ENCODE data around the gene PRLR. TPM values are rescaled to one million over a fixed set of nuclear protein-coding genes. Genes with fewer than 3 reads are reported as not detected.

Gene PRLR
- total and polyA plus RNA-seq, 2 of the 13 experiments (the other 11 are each of a cell fraction or from before 2014, with no cell fraction given) = 12.2 to 13.3 TPM

DNA sequence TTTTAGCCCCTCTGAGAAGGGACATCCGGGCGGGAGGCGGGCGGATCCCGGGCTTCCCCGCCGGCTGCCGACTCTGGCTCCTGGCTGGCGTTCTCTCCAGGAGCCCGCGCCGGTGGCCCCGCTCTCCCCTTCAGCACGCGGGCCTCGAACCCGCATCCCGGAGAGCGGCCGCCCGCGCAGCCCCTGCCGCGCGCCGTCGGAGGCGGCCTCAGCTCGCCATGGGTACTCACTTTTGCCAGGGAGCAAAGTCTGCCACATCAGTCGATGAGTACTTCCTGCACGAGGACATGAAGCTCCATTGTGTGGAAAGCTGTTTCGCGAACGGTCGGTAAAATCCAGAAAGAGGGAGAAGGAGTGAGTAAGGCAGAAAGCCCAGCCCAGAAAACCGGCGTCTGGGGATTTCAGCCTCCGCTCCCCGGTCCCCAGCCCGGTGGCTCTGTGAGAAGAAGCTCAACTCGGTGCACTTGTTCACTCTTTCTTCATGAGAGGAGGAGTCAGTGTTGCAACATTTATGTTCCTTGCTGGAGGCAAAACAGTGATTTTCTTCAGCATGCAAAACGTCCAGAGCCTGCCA lies at the start of gene PRLR (continued):
- TF ChIP-seq ZNF282 (IDR thresholded peaks at IDR 0.05; ENCODE audit: partially characterized antibody) (no peak), ZSCAN22 (CRISPR knock-in tag; IDR thresholded peaks at IDR 0.05) (no peak), MTA3 (CRISPR knock-in tag; IDR thresholded peaks at IDR 0.05) (no peak), KLF11 (CRISPR knock-in tag; IDR thresholded peaks at IDR 0.05) (no peak), ZKSCAN8 (CRISPR knock-in tag; IDR thresholded peaks at IDR 0.05; ENCODE audit: borderline replicate concordance) (no peak), ARNT2 (CRISPR knock-in tag; IDR thresholded peaks at IDR 0.05; ENCODE audit: low read depth) (peak; percentile 66; the same call in 1 of the 2 replicates), ZNF563 (CRISPR knock-in tag; IDR thresholded peaks at IDR 0.05) (no peak), ZNF772 (CRISPR knock-in tag; IDR thresholded peaks at IDR 0.05) (no peak), SMARCC2 (IDR thresholded peaks at IDR 0.05) (no peak), ZSCAN29 (CRISPR knock-in tag; conservative IDR thresholded peaks at IDR 0.05) (0 out of 2 replicates have a peak, but pooled peaks have one; percentile 47), CENPT (CRISPR knock-in tag; IDR thresholded peaks at IDR 0.05; ENCODE audit: low read depth) (no peak), ZNF713 (CRISPR knock-in tag; IDR thresholded peaks at IDR 0.05) (no peak), ZNF253 (CRISPR knock-in tag; IDR thresholded peaks at IDR 0.05; ENCODE audit: borderline replicate concordance) (no peak), ZNF737 (CRISPR knock-in tag; IDR thresholded peaks at IDR 0.05; ENCODE audit: borderline replicate concordance) (no peak), SALL1 (CRISPR knock-in tag; IDR thresholded peaks at IDR 0.05) (peak; percentile 82), POLR2A (IDR thresholded peaks at IDR 0.05; ENCODE audit: insufficient read depth in 1 of 2, low read depth in 2 of 2, low read length in 2 of 2) (peak in 1 of 2 experiments; percentile 40; a peak in 1 of 4 replicates), GLI4 (CRISPR knock-in tag; IDR thresholded peaks at IDR 0.05; ENCODE audit: borderline replicate concordance) (no peak), ZNF496 (CRISPR knock-in tag; IDR thresholded peaks at IDR 0.05; ENCODE audit: insufficient replicate concordance) (no peak), MYNN (CRISPR knock-in tag; IDR thresholded peaks at IDR 0.05; ENCODE audit: low read depth) (no peak)
- TF ChIP-seq, protein P1, sequence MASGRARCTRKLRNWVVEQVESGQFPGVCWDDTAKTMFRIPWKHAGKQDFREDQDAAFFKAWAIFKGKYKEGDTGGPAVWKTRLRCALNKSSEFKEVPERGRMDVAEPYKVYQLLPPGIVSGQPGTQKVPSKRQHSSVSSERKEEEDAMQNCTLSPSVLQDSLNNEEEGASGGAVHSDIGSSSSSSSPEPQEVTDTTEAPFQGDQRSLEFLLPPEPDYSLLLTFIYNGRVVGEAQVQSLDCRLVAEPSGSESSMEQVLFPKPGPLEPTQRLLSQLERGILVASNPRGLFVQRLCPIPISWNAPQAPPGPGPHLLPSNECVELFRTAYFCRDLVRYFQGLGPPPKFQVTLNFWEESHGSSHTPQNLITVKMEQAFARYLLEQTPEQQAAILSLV (CRISPR knock-in tag; IDR thresholded peaks at IDR 0.05; ENCODE audit: borderline replicate concordance) = no peak
- TF ChIP-seq, protein P2, sequence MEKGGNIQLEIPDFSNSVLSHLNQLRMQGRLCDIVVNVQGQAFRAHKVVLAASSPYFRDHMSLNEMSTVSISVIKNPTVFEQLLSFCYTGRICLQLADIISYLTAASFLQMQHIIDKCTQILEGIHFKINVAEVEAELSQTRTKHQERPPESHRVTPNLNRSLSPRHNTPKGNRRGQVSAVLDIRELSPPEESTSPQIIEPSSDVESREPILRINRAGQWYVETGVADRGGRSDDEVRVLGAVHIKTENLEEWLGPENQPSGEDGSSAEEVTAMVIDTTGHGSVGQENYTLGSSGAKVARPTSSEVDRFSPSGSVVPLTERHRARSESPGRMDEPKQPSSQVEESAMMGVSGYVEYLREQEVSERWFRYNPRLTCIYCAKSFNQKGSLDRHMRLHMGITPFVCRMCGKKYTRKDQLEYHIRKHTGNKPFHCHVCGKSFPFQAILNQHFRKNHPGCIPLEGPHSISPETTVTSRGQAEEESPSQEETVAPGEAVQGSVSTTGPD (CRISPR knock-in tag; IDR thresholded peaks at IDR 0.05) = no peak
- TF ChIP-seq, protein P3, sequence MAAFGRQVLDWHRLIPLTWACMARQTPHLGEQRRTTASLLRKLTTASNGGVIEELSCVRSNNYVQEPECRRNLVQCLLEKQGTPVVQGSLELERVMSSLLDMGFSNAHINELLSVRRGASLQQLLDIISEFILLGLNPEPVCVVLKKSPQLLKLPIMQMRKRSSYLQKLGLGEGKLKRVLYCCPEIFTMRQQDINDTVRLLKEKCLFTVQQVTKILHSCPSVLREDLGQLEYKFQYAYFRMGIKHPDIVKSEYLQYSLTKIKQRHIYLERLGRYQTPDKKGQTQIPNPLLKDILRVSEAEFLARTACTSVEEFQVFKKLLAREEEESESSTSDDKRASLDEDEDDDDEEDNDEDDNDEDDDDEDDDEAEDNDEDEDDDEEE (CRISPR knock-in tag; IDR thresholded peaks at IDR 0.05) = no peak
- TF ChIP-seq, protein P4, sequence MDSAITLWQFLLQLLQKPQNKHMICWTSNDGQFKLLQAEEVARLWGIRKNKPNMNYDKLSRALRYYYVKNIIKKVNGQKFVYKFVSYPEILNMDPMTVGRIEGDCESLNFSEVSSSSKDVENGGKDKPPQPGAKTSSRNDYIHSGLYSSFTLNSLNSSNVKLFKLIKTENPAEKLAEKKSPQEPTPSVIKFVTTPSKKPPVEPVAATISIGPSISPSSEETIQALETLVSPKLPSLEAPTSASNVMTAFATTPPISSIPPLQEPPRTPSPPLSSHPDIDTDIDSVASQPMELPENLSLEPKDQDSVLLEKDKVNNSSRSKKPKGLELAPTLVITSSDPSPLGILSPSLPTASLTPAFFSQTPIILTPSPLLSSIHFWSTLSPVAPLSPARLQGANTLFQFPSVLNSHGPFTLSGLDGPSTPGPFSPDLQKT (CRISPR knock-in tag; IDR thresholded peaks at IDR 0.05; ENCODE audit: borderline replicate concordance) = no peak
- TF ChIP-seq, protein P5, sequence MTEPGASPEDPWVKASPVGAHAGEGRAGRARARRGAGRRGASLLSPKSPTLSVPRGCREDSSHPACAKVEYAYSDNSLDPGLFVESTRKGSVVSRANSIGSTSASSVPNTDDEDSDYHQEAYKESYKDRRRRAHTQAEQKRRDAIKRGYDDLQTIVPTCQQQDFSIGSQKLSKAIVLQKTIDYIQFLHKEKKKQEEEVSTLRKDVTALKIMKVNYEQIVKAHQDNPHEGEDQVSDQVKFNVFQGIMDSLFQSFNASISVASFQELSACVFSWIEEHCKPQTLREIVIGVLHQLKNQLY (CRISPR knock-in tag; IDR thresholded peaks at IDR 0.05) = no peak
